H1 (cell line): ENCODE data around the gene PRKAB1. TPM values are rescaled to one million over a fixed set of nuclear protein-coding genes. Genes with fewer than 3 reads are reported as not detected.

Source experiments
- EZH2 ChIP-seq: fragments of 200-600 bp; sonication (generic); IDR thresholded peaks from 2 replicates; pipeline ENCODE4 v1.7.1; 2012; ENCODE audit warnings: low read depth, mild to moderate bottlenecking, moderate library complexity, low read length, inconsistent platforms; ENCODE audit not compliant: severe bottlenecking
- GABPA ChIP-seq: IDR thresholded peaks from 2 replicates; pipeline ENCODE4 v1.6.1; 2011; ENCODE audit warnings: mild to moderate bottlenecking, low read length, moderate library complexity, borderline replicate concordance; ENCODE audit not compliant: insufficient read depth
- MAFK ChIP-seq: IDR thresholded peaks from 2 replicates; pipeline ENCODE4 v1.6.1; 2012; ENCODE audit warnings: low read depth, mild to moderate bottlenecking, improper control_type of control experiment, low read length
- SRF ChIP-seq: IDR thresholded peaks from 2 replicates; pipeline ENCODE4 v1.6.1; 2011; ENCODE audit warnings: mild to moderate bottlenecking, low read depth, low read length, moderate library complexity
- polyA plus RNA-seq, 7 experiments: library from polyadenylated mRNA; depleted of rRNA in 3 of 7; stranded (reverse) in 5 of 7; unstranded in 2 of 7; fragments of >200 nt in 5 of 7; fragments of 200-250 nt in 2 of 7; gene quantifications; 1 replicate in 5 of 7; 2 replicates in 1 of 7; 4 replicates in 1 of 7; pipeline versions ENCODE4 v1.2.1 to v1.2.3, GENCODE V29; 2011 to 2013; ENCODE audit warnings: missing spikeins in 2 of 7, mixed read lengths in 2 of 7
- total RNA-seq: library from RNA; stranded (reverse); fragmentation: NEBNext Ultra II Directional; extraction: Animal tissue kit (Norgen Biotek cat#: 25700); gene quantifications from 2 replicates; pipeline ENCODE4 v1.2.1, GENCODE V29; 2021

The PRKAB1 gene
- total and polyA plus RNA-seq, 2 of the 8 experiments (the other 6 are each of a cell fraction or from before 2014, with no cell fraction given), result 24.0 to 32.1 TPM

DNA sequence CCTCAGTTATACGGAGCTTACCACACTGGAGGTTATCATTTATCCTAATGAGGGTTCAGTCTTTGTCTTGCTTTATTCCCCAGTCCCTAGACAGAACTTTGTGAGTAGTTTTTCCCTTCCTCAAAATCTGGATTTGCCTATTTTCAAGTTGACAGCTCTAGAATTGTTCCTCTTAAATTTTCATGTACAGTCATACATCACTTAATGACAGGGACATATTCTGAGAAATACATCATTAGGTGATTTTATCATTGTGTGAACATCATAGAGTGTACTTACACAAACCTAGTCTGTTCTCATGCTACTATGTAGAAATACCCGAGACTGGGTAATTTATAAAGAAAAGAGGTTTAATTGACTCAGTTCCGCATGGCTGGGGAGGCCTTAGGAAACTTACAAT, 3.1 kb downstream of the PRKAB1 start (continued):
- no peak for TF ChIP-seq GABPA
- no peak for TF ChIP-seq EZH2
- TF ChIP-seq MAFK, result no peak
- no peak for TF ChIP-seq SRF
